SIG-M5 (cell line): ENCODE data around the gene PXMP4.

Experiments
- DNase-seq: peaks from one replicate; lab custom pipeline; 2025; lab: John Stamatoyannopoulos, UW

Gene PXMP4

GRCh38 chr20:33731693-33732165 lies 11.6 kb upstream of the PXMP4 start, which contains the start of gene ZNF341:
Gene ZNF341, plus strand, starts transcription at chr20:33731996. Its CDS starts 26 bp downstream, at chr20:33732022.
- no peak for DNase-seq

DNA sequence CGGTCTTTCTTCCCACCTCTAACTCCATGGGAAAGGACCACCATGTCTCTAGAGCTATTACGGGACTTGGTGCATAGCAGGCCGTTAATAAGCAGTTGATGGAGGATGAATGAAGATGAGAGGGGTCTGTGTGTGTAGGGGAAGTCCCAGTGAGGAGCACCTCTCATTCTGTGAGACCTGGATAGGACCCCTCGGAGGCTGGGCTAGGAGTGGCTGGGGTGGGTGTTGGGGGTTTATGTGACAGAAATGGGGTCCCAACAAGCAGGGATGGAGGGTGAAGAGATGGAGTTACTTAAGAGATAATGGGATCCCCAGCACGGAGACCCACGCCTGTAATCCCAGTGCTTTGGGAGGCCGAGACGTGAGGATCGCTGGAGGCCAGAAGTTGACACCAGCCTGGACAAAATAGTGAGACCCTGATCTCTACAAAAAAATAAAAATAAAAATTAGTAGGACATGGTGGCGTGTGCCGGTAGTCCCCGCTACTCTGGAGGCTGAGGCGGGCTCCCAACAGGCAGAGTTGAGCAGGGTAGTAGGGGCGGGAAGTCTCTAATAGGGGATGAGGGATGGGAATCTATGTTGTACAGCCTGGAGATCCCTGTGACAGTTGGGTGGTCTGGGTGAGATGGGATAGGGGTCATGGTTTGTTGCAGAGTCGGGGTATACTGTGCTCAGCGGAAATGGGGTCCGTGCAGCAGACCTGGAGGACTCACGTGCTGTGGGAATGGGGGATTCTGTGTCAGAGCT lies 11.0 kb upstream of the PXMP4 start:
- no peak for DNase-seq

DNA sequence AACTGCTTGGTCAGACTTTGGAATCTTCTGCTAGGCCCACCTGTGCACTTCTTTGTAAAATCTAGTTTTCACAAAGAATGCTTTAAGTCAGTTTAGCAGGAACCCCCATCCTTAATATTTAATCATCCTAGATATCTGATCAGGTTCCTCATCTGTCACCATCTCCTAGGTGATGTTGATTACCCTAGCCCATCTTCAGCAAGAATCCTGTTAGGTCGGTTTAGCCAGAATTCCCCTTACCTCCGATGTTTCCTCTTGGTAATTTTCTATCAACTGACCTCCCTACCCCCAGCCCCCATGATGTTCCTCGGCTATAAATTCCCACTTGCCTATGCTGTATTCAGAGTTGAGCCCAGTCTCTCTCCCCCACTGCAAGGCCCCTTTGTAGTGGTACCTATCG lies 9.0 kb upstream of the PXMP4 start:
- DNase-seq: no peak

DNA sequence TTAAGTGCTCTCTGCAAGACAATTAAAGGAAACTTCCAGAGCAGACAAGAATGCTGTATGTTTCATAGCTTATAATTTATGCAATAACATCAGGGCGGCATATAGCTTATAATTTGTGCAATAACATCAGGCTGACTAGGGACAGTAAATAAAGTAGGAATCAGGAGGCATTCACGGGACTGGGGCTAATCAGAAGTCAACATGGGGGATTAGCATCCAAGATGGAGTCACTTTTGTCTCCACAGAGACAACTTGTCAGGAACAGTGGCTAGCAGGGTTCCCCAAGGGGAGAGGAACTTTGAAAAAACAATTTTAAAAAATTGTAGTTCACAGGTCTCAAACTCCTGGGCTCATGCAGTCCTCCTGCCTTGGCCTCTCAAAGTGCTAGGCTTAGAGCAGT lies 8.4 kb upstream of the PXMP4 start:
- no peak for DNase-seq

- DNase-seq: no peak
Measured at GRCh38 chr20:33727806-33728205, 7.7 kb upstream of the PXMP4 start.

DNA sequence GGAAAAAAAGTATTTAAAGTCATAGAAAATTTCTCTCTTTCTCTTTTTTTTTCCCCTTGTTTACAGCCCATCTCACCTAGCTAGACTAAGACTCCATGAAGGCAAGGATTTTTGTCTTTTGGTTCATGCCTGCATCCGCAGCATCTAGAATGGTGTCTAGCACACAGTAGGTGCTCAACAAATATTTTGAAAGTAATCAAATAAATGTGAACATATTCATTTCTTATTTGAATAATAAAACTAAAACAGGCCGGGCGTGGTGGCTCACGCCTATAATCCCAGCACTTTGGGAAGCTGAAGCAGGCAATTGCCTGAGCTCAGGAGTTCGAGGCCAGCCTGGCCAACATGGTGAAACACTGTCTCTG lies 7.0 kb upstream of the PXMP4 start:
- DNase-seq: no peak

DNA sequence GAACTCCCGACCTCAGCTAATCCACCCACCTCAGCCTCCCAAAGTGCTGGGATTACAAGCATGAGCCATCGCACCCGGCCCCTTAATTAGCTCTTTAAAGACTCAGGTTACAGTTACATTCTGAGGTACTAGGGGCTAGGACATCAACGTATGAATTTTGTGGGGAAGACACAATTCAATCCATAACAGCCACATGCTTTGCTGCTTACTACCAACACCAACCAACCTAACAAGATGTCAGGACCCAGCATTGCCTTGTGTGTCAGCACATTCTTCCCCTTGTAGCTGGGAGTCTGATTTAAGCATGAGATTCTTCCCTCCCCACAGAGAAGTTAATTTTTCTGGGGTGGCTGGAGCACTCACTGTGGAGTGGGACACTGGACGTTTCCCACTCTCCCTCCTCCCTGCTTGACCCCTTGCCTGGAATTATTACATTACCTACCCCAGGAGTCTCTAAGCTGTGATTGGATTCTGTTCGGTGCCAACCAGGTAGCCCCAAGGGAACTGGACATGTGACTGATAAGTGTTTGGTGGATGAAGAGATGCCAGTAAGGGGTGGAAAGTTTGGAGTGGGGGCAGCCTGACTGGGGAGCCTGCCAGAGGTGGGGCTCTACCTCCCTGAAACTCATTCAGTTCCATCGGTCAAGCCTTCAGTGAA lies 5.6 kb upstream of the PXMP4 start:
- no peak for DNase-seq

DNA sequence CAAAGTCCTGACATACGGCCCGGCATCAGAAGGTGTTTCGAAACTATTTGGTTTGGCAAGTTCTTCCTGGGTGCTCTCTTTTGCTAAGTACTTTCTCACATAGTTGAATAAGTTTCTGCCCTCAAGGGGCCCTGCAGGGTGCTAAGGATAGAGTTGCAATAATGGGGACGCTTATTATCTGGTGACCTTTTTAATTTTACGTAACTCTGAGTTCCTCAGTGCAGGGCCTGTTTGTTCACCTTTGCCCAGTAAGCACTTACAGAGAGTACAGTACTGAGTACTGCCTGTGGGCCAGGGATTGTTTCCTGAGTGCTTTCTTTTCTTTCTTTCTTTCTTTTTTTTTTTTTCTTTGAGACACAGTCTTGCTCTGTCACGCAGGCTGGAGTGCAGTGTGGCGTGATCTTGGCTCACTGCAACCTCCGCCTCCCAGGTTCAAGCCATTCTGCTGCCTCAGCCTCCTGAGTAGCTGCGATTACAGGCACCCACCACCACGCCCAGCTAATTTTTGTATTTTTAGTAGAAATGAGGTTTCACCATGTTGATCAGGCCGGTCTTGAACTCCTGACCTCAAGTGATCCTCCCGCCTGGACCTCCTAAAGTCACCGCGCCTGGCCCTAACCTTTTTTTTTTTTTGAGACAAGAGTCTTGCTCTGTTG lies 4.5 kb upstream of the PXMP4 start:
- peak; percentile 69 for DNase-seq

DNA sequence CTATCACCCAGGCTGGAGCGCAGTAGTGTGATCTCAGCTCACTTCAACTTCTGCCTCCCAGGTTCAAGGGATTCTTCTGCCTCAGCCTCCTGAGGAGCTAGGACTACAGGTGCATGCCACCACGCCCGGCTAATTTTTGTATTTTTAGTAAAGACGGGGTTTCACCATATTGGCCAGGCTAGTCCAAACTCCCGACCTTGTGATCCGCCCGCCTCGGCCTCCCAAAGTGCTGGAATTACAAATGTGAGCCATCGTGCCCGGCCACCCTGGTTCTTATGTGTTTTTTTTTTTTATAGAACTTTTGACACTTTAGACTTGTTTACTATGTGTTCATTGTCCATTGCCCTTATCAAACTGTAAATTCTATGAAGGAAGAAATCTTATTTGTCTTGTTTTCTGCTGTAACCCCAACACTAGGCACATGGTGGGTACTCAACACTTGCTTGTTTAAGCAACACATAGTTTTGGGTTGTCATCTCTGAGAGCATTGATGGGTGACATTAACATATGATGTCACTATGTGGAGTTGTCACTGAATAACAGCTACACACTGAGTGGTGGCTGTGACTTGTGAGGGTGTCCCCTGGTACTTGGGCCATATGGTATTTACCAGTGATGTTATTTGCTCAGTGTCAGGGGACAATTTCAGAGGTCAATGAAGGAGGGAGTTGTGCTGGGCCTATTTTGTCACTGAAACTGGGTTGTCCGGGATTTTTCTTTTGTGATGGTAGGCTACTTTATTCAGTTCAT lies 1.5 kb upstream of the PXMP4 start:
- no peak for DNase-seq

- no peak for DNase-seq
Measured at GRCh38 chr20:33719277-33719988, 677 bp downstream of the PXMP4 start.

GRCh38 chr20:33716498-33716897 lies 3.6 kb downstream of the PXMP4 start:
- no peak for DNase-seq

DNA sequence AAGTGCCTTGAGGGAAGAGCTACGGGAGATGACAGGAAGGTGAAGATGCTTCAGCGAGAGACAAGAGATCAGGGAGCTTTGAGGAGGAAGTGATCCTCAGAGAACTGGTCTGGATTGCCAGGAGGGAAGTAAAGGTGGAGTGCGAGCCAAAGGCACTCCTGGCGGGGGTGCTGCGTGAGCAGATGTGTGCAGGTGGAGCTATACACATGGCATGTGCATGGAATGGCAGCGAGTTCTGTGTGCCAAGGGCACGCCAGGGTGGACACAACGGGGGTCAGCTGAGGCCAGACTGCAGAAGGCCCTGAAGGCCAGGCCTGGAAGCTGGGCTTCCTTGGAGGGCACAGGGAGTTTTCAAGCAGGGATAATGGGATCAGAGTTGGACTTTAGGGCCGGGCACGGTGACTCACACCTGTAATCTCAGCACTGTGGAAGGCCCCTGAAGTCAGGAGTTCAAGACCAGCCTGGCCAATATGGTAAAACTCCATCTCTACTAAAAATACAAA lies 6.2 kb downstream of the PXMP4 start:
- DNase-seq: no peak

DNA sequence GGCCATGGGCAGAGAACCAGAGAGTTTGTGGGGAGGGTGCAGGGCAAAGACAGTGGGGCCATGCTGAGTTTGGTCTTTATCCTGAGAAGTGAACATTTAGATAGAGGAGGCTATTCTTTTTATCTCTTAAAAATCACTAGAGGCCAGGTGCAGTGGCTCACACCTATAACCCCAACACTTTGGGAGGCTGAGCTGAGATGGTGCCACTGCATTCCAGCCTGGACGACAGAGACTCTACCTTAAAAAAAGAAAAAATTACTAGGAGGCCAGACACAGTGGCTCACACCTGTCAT lies 8.7 kb downstream of the PXMP4 start:
- no peak for DNase-seq

DNA sequence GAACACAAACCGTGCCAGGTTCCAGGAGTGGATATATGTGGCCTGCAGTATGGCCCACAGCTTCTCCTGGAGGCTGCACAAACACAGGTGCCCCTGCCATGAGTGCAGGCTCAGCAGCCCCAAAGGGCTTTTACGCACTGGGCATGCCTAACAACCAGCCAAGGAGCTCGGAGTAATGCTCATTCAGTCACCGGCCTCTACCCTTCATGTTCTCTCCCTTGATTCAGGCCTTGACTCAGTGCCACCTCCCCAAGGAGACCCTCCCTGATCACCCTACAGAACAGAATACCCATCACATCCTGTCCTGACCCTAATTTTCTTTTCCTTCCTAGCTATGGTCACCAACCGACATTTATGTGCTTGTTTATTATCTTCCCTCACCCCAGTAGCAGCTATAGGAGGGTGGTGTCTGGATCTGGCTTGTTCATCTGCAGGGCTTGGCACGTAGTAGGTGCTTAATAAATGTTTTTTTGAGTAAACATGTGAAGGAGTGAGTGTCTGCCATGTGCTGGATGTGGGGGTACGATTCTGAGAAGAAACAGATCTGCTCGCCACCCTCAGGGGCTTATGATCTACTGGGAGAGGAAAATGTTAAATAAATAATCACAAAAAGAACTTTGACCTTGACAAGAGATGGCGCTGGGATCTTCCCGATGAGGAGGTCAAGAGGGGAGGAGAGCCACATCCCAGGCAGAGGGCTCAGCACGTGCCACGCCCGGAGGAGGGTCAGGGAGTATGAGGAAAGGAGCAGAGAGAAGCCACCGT lies 9.2 kb downstream of the PXMP4 start:
- DNase-seq: no peak

DNA sequence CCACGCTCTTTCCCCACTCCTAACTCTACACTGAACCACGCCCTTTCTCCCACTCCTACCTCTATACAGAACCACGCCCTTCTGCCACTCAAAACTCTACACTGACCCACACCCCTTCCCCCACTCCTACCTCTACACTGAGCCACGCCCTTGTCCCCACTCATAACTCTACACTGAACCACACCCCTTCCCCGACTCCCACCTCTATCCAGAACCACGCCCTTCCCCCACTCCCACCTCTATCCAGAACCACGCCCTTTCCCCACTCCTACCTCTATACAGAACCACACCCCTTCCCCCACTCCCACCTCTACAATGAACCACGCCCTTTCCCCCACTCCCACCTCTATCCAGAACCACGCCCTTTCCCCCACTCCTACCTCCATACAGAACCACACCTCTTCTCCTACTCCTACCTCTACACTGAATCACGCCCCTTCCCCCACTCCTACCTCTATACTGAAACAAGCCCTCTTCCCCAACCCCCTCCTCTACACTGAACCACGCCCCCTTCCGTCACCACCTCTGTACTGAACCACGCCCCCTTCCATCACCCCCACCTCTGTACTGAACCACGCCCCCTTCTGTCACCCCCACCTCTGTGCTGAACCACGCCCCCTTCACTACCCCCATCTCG lies 10.1 kb downstream of the PXMP4 start:
- no peak for DNase-seq

- no peak for DNase-seq
Measured at GRCh38 chr20:33709398-33709797, 10.7 kb downstream of the PXMP4 start.

- no peak for DNase-seq
Measured at GRCh38 chr20:33707668-33708067, 12.4 kb downstream of the PXMP4 start.

DNA sequence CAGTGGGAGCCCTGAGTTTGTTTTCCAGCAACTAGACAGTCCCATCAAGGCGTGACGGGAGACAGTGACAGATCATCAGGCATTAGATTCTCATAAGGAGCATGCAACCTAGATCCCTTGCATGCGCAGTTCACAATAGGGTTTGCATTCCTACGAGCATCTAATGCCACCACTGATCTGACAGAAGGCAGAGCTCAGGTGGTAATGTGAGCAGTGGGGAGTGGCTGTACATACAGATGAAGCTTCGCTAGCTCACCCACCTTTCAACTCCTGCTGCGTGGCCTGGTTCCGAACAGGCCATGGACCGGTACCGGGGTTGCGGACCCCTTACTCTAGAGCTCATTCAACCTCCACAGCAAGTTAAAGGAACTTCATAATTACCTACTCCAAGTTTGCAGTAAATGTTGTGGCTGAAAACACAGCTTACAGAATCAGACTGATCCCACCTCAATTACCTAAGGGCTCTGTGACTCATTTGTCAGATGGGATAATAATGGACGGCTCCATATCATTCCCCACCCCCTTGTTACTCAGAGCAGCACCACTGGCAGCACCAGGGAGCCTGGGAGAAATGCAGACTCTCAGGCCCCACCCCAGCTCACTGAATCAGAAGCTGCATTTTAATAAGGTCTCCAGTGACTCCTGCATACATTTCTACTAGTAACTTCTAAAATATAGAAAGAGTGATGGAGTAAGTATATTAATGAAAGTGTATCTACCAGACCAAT lies 15.7 kb downstream of the PXMP4 start:
- DNase-seq: no peak

DNA sequence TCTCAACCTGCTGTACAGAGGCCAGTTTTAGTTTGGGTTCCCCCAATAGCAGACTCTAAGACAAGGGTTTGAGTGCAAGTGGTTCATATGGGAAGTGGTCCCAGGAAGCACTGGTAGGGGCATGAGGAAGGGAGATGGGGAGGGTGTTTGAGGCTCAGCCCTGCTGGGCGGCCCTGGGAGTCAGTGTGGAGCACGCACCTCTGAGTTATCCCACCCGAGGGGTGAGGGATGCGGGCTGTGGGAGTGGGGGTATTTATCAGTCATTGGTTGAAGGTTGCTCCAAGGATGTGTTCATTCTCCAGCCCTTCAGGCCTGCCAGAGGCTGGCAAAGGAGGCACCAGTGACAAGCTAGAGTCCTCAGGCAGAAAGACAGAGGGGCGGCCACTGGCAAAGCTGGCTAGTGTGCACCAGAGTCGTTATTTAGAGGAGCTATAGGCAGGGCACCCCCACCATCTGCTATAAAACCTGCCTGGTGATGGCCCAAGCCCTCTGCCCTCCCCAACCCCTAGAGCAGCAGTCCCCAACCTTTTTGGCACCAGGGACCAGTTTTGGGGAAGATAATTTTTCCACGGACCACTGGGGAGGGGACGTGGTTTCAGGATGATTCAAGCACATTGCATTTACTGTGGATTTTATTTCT lies 16.5 kb downstream of the PXMP4 start:
- no peak for DNase-seq
